WTC11 (cell line): ENCODE results near the gene RAB3IL1. TPM values are rescaled to one million over a fixed set of nuclear protein-coding genes. Genes with fewer than 3 reads are reported as not detected.
A peak's percentile ranks its signal among the peaks of the same experiment; 100 is the strongest.

ENCODE experiments used
- ATAC-seq: fragments of 200-7000 bp; cut with Tn5 transposase; 2 replicates; pipeline ENCODE4 v1.10.0; 2021; ENCODE audit warnings: mild to moderate bottlenecking, moderate library complexity
- CTCF ChIA-PET: fragments of 300-600 bp; sonication (Branson Sonifier 250); formaldehyde crosslinking; loops from one replicate; lab custom pipeline; 2021; ENCODE audit warnings: antibody characterized with exemption; lab: Charles Lee
- POLR2A ChIA-PET: fragments of 350-600 bp; sonication (Branson Sonifier 250); formaldehyde crosslinking; loops from one replicate; lab custom pipeline; 2021; ENCODE audit warnings: antibody characterized with exemption; lab: Charles Lee
- DNase-seq: peaks from one replicate; pipeline ENCODE4 v3.0.0; 2021; ENCODE audit warnings: low spot score
- H3K27ac Mint-ChIP-seq: 2 replicates; pipeline ENCODE4 v1.8.0; 2021; ENCODE audit warnings: mixed read lengths
- H3K27me3 Mint-ChIP-seq: 2 replicates; pipeline ENCODE4 v1.8.0; 2021; ENCODE audit warnings: low read depth, mild to moderate bottlenecking, moderate library complexity, mixed read lengths
- H3K36me3 Mint-ChIP-seq: 2 replicates; pipeline ENCODE4 v1.8.0; 2021; ENCODE audit warnings: mixed read lengths
- H3K4me1 Mint-ChIP-seq: 2 replicates; pipeline ENCODE4 v1.8.0; 2022; ENCODE audit warnings: mixed read lengths
- H3K4me3 Mint-ChIP-seq: 2 replicates; pipeline ENCODE4 v1.8.0; 2021; ENCODE audit warnings: mild to moderate bottlenecking, moderate library complexity, mixed read lengths
- H3K9me3 Mint-ChIP-seq: 2 replicates; pipeline ENCODE4 v1.8.0; 2021; ENCODE audit warnings: mixed read lengths
- ARID4B ChIP-seq: sonication (generic); formaldehyde crosslinking; IDR thresholded peaks from 2 replicates; pipeline ENCODE4 v1.8.0; 2023; ENCODE audit warnings: missing genetic modification reagents, mild to moderate bottlenecking, borderline replicate concordance
- CTCF ChIP-seq: fragments of 200-600 bp; IDR thresholded peaks from 2 replicates; pipeline ENCODE4 v1.8.0; 2022; ENCODE audit warnings: antibody characterized with exemption
- E2F5 ChIP-seq: sonication (generic); formaldehyde crosslinking; IDR thresholded peaks from 2 replicates; pipeline ENCODE4 v1.8.1; 2022; ENCODE audit warnings: mild to moderate bottlenecking, moderate library complexity, missing genetic modification reagents
- MYBL2 ChIP-seq: sonication (generic); formaldehyde crosslinking; IDR thresholded peaks from 2 replicates; pipeline ENCODE4 v1.8.1; 2023; ENCODE audit warnings: mild to moderate bottlenecking, moderate library complexity, missing genetic modification reagents
- NR1H2 ChIP-seq: sonication (generic); formaldehyde crosslinking; IDR thresholded peaks from 2 replicates; pipeline ENCODE4 v1.9.0; 2021; ENCODE audit warnings: mild to moderate bottlenecking, moderate library complexity, missing genetic modification reagents
- TEAD4 ChIP-seq: sonication (generic); formaldehyde crosslinking; IDR thresholded peaks from 2 replicates; pipeline ENCODE4 v1.8.0; 2022; ENCODE audit warnings: mild to moderate bottlenecking, missing genetic modification reagents
- ZNF416 ChIP-seq: fragments of 250-450 bp; sonication (Bioruptor Pico); IDR thresholded peaks from 2 replicates; pipeline ENCODE4 v1.9.0; 2021; ENCODE audit warnings: mild to moderate bottlenecking, inconsistent platforms
- microRNA-seq: library from miRNA; unstranded; fragments of <30 nt; microRNA quantifications from one replicate; pipeline ENCODE4 v1.2.0, GENCODE V29; 2022; ENCODE audit warnings: borderline number of aligned reads
- total RNA-seq: library from RNA; stranded (reverse); gene quantifications from 3 replicates; pipeline ENCODE4 v1.2.3, GENCODE V29; 2021
- TF ChIP-seq, protein P1 (sequence below): fragments of 250-450 bp; sonication (Bioruptor Pico); IDR thresholded peaks from 2 replicates; pipeline ENCODE4 v1.8.0; 2021; ENCODE audit warnings: mild to moderate bottlenecking
- TF ChIP-seq, protein P2 (sequence below): sonication (generic); formaldehyde crosslinking; IDR thresholded peaks from 2 replicates; pipeline ENCODE4 v1.8.1; 2022; ENCODE audit warnings: missing genetic modification reagents, borderline replicate concordance

The RAB3IL1 gene
- total RNA-seq, 1 experiment from 2014 or later, result 7.2 TPM

DNA sequence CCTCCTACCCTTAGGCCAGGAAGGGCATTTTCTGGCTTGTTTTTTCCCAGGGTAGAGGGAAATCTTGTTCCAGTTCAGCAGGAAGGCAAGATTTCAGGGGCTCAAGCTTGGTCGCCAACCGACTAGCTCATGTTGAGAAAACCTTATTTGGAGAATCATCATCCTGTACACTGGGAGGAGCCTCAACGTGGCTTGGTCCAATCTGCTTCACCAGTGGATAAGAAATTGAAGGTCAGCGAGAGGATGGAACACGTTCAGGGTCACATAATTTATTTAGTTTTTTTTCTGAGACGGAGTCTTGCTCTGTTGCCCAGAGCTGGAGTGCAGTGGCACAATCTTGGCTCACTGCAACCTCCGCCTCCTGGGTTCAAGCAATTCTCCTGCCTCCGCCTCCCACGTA is 68.7 kb downstream of the RAB3IL1 start (continued):
- no peak for TF ChIP-seq ARID4B (CRISPR knock-in tag)

GRCh38 chr11:61847914-61848581 is 69.3 kb downstream of the RAB3IL1 start:
- peak overlapping the region; percentile 83 for H3K27ac Mint-ChIP-seq
- ChIA-PET POLR2A (interaction anchor here (0.6 to 0.7 kb wide), 2 partner anchors 20 to 138 kb away, joined by 3 to 4 read pairs; no protein-coding TSS in a partner anchor), CTCF (interaction anchor here (1.6 kb wide), 1 partner anchor 51 kb away, joined by 4 read pairs; no protein-coding TSS in a partner anchor)

More at GRCh38 chr11:61847914-61848581, 69.3 kb downstream of the RAB3IL1 start:
- H3K27me3 Mint-ChIP-seq, result no peaks in the 10 kb centered on the region
- H3K9me3 Mint-ChIP-seq, result no peaks in the 10 kb centered on the region
- H3K4me3 Mint-ChIP-seq, result no peak overlapping the region
- ATAC-seq (no peak), DNase-seq (no peak)
- peaks cover 3% of the 10 kb centered on the region; the same call in 1 of the 2 replicates for H3K4me1 Mint-ChIP-seq
- TF ChIP-seq, protein P1, sequence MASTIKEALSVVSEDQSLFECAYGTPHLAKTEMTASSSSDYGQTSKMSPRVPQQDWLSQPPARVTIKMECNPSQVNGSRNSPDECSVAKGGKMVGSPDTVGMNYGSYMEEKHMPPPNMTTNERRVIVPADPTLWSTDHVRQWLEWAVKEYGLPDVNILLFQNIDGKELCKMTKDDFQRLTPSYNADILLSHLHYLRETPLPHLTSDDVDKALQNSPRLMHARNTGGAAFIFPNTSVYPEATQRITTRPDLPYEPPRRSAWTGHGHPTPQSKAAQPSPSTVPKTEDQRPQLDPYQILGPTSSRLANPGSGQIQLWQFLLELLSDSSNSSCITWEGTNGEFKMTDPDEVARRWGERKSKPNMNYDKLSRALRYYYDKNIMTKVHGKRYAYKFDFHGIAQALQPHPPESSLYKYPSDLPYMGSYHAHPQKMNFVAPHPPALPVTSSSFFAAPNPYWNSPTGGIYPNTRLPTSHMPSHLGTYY, result no peak
- TF ChIP-seq CTCF (no peak), NR1H2 (CRISPR knock-in tag) (no peak), ZNF416 (CRISPR knock-in tag) (no peak), MYBL2 (CRISPR knock-in tag) (no peak), TEAD4 (no peak), E2F5 (CRISPR knock-in tag) (no peak)
- TF ChIP-seq, protein P2, sequence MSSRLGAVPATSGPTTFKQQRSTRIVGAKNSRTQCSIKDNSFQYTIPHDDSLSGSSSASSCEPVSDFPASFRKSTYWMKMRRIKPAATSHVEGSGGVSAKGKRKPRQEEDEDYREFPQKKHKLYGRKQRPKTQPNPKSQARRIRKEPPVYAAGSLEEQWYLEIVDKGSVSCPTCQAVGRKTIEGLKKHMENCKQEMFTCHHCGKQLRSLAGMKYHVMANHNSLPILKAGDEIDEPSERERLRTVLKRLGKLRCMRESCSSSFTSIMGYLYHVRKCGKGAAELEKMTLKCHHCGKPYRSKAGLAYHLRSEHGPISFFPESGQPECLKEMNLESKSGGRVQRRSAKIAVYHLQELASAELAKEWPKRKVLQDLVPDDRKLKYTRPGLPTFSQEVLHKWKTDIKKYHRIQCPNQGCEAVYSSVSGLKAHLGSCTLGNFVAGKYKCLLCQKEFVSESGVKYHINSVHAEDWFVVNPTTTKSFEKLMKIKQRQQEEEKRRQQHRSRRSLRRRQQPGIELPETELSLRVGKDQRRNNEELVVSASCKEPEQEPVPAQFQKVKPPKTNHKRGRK (CRISPR knock-in tag), result no peak
- peaks cover 84% of the 10 kb centered on the region for H3K36me3 Mint-ChIP-seq

Small RNAs within 50 kb of the gene (microRNA-seq; reads per million reads assigned to microRNA genes)
- 2.8 reads per million for gene MIR6746

Other genes with a start within 250 kb of the RAB3IL1 start
- 3.1 to 3.4 TPM (median 3.4 TPM) in 3 replicates for gene DAGLA, start 237.2 kb downstream of the RAB3IL1 start, total RNA-seq
- 4.9 to 5.9 TPM (median 5.2 TPM) in 3 replicates for gene MYRF, start 164.9 kb downstream of the RAB3IL1 start, total RNA-seq
- gene TMEM258, start 125.0 kb downstream of the RAB3IL1 start, total RNA-seq, result 175 to 192 TPM (median 190 TPM) in 3 replicates
- gene FEN1, start 124.7 kb downstream of the RAB3IL1 start, total RNA-seq, result 72.3 to 96.3 TPM (median 73.2 TPM) in 3 replicates
- 105 to 108 TPM (median 105 TPM) in 3 replicates for gene FADS1, start 100.6 kb downstream of the RAB3IL1 start, total RNA-seq
- gene FADS2, start 89.3 kb downstream of the RAB3IL1 start, total RNA-seq, result 416 to 423 TPM (median 422 TPM) in 3 replicates
- 47.4 to 50.0 TPM (median 49.3 TPM) in 3 replicates for gene FADS3, start 26.0 kb downstream of the RAB3IL1 start, total RNA-seq
- 0.17 to 0.32 TPM (median 0.21 TPM) in 3 replicates for gene BEST1, start 32.8 kb upstream of the RAB3IL1 start, total RNA-seq
- 1,108 to 1,272 TPM (median 1,247 TPM) in 3 replicates for gene FTH1, start 50.1 kb upstream of the RAB3IL1 start, total RNA-seq
- gene INCENP, start 206.4 kb upstream of the RAB3IL1 start, total RNA-seq, result 125 to 158 TPM (median 126 TPM) in 3 replicates